CD4-positive, alpha-beta T cell (primary cell): Measurements from ENCODE around the gene PTPRK. TPM values are rescaled to one million over a fixed set of nuclear protein-coding genes. Genes with fewer than 3 reads are reported as not detected.

Experiments
- ATAC-seq: fragments of 200-7000 bp; cut with Tn5 transposase; one replicate; pipeline ENCODE4 v1.10.0; 2022; ENCODE audit warnings: mild to moderate bottlenecking; ENCODE audit not compliant: poor library complexity
- CTCF ChIA-PET: fragments of 350-600 bp; sonication (Branson Sonifier 250); formaldehyde crosslinking; loops from one replicate; lab custom pipeline; 2021; ENCODE audit warnings: antibody characterized with exemption, inconsistent platforms; lab: Charles Lee
- POLR2A ChIA-PET: fragments of 350-600 bp; sonication (Branson Sonifier 250); formaldehyde crosslinking; loops from one replicate; lab custom pipeline; 2021; ENCODE audit warnings: antibody characterized with exemption, inconsistent platforms; lab: Charles Lee
- DNase-seq, 14 experiments: peaks; one replicate each; pipeline ENCODE4 v3.0.0-alpha.2; 2013 to 2020; ENCODE audit warnings: mixed read lengths in 2 of 14
- H3K27ac ChIP-seq, 2 donors: one replicate each; pipeline versions ENCODE4 v1.5.1 to v1.7.0; 2013; ENCODE audit warnings: low read length in 2 of 2, low read depth in 1 of 2, mild to moderate bottlenecking in 1 of 2
- H3K27me3 ChIP-seq, 2 experiments: 1 replicate in 1 of 2; 2 replicates in 1 of 2; pipeline versions ENCODE4 v1.6.1 to v1.7.0; 2013; ENCODE audit warnings: low read length in 2 of 2, control low read depth in 1 of 2, mild to moderate bottlenecking in 1 of 2, moderate library complexity in 1 of 2; ENCODE audit not compliant: insufficient read depth in 2 of 2, control insufficient read depth in 1 of 2
- H3K36me3 ChIP-seq: one replicate; pipeline ENCODE4 v1.6.1; 2013; ENCODE audit warnings: low read length, control low read depth; ENCODE audit not compliant: insufficient read depth
- H3K4me1 ChIP-seq: one replicate; pipeline ENCODE4 v1.6.1; 2013; ENCODE audit warnings: low read length, control low read depth; ENCODE audit not compliant: insufficient read depth
- H3K4me3 ChIP-seq: one replicate; pipeline ENCODE4 v1.5.1; 2013; ENCODE audit warnings: mild to moderate bottlenecking, low read length, moderate library complexity
- H3K9me3 ChIP-seq, 2 experiments: 1 replicate in 1 of 2; 2 replicates in 1 of 2; pipeline versions ENCODE4 v1.6.1 to v1.7.0; 2013; ENCODE audit warnings: low read length in 2 of 2, mild to moderate bottlenecking in 2 of 2, control low read depth in 1 of 2, moderate library complexity in 1 of 2; ENCODE audit not compliant: control insufficient read depth in 1 of 2, insufficient read depth in 1 of 2
- H3K27ac Mint-ChIP-seq: one replicate; pipeline ENCODE4 v1.8.0; 2020; ENCODE audit warnings: mixed read lengths
- H3K27me3 Mint-ChIP-seq: one replicate; pipeline ENCODE4 v1.8.0; 2021; ENCODE audit warnings: mixed read lengths
- H3K36me3 Mint-ChIP-seq: one replicate; pipeline ENCODE4 v1.8.0; 2021; ENCODE audit warnings: low read depth, mixed read lengths
- H3K4me1 Mint-ChIP-seq: one replicate; pipeline ENCODE4 v1.8.0; 2021; ENCODE audit warnings: low read depth, mixed read lengths
- H3K4me3 Mint-ChIP-seq: one replicate; pipeline ENCODE4 v1.8.0; 2020; ENCODE audit warnings: mild to moderate bottlenecking, mixed read lengths
- H3K9me3 Mint-ChIP-seq: one replicate; pipeline ENCODE4 v1.8.0; 2020; ENCODE audit warnings: mixed read lengths
- intact Hi-C, 2 experiments: fragments of 100-400 bp; cut with DNase I in 1 of 2; cut with micrococcal nuclease in 1 of 2; formaldehyde crosslinking; loops; one replicate each; pipeline versions ENCODE4 v1.15.1 to v1.9.0; 2023 to 2025; cut with DNase I, micrococcal nuclease
- total RNA-seq, 174 experiments: library from RNA in 2 of 174; stranded (reverse) in 2 of 174; gene quantifications; one replicate each; pipeline ENCODE4 v1.2.3 and lab custom pipeline; 2021 to 2026
- TF ChIP-seq, protein P1 (sequence below): fragments of 200-600 bp; IDR thresholded peaks from one replicate; pipeline ENCODE4 v1.8.0; 2022; ENCODE audit warnings: antibody characterized with exemption, mild to moderate bottlenecking

Gene PTPRK
- total RNA-seq, 2 experiments from 2014 or later = 8.4 to 10.3 TPM

GRCh38 chr6:128368213-128368944 is 152.0 kb downstream of the PTPRK start:
- no peaks in the 10 kb centered on the region for H3K4me1 ChIP-seq
- H3K27ac ChIP-seq = no peak overlapping the region
- Mint-ChIP-seq H3K27me3 (no peaks in the 10 kb centered on the region), H3K36me3 (no peaks in the 10 kb centered on the region), H3K27ac (no peak overlapping the region), H3K9me3 (no peaks in the 10 kb centered on the region), H3K4me3 (no peak overlapping the region), H3K4me1 (no peaks in the 10 kb centered on the region)
- ChIA-PET POLR2A (no interaction called here), CTCF (no interaction called here)
- no peak for DNase-seq
- no peaks in the 10 kb centered on the region for H3K9me3 ChIP-seq
- H3K27me3 ChIP-seq = no peaks in the 10 kb centered on the region
- no peak overlapping the region for H3K4me3 ChIP-seq
- intact Hi-C loops = loop anchor here in 1 of 2 experiments (10.0 kb wide), 1 partner anchor 996 kb away; no protein-coding TSS in a partner anchor
- H3K36me3 ChIP-seq = no peaks in the 10 kb centered on the region
- TF ChIP-seq, protein P1, sequence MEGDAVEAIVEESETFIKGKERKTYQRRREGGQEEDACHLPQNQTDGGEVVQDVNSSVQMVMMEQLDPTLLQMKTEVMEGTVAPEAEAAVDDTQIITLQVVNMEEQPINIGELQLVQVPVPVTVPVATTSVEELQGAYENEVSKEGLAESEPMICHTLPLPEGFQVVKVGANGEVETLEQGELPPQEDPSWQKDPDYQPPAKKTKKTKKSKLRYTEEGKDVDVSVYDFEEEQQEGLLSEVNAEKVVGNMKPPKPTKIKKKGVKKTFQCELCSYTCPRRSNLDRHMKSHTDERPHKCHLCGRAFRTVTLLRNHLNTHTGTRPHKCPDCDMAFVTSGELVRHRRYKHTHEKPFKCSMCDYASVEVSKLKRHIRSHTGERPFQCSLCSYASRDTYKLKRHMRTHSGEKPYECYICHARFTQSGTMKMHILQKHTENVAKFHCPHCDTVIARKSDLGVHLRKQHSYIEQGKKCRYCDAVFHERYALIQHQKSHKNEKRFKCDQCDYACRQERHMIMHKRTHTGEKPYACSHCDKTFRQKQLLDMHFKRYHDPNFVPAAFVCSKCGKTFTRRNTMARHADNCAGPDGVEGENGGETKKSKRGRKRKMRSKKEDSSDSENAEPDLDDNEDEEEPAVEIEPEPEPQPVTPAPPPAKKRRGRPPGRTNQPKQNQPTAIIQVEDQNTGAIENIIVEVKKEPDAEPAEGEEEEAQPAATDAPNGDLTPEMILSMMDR = no peak
- no peak for ATAC-seq

GRCh38 chr6:128367437-128367836 is 153.0 kb downstream of the PTPRK start:
- Histone ChIP-seq H3K4me3 (no peak overlapping the region), H3K9me3 (no peaks in the 10 kb centered on the region), H3K4me1 (no peaks in the 10 kb centered on the region), H3K27me3 (no peaks in the 10 kb centered on the region), H3K27ac (no peak overlapping the region), H3K36me3 (no peaks in the 10 kb centered on the region)
- Mint-ChIP-seq H3K27ac (no peak overlapping the region), H3K27me3 (no peaks in the 10 kb centered on the region), H3K36me3 (no peaks in the 10 kb centered on the region), H3K4me3 (no peak overlapping the region), H3K4me1 (no peaks in the 10 kb centered on the region), H3K9me3 (no peaks in the 10 kb centered on the region)
- no peak for ATAC-seq
- ChIA-PET CTCF (no interaction called here), POLR2A (no interaction called here)
- TF ChIP-seq, protein P1 = no peak
- no peak for DNase-seq
- intact Hi-C loops = loop anchor here in 1 of 2 experiments (10.0 kb wide), 1 partner anchor 997 kb away; no protein-coding TSS in a partner anchor

DNA sequence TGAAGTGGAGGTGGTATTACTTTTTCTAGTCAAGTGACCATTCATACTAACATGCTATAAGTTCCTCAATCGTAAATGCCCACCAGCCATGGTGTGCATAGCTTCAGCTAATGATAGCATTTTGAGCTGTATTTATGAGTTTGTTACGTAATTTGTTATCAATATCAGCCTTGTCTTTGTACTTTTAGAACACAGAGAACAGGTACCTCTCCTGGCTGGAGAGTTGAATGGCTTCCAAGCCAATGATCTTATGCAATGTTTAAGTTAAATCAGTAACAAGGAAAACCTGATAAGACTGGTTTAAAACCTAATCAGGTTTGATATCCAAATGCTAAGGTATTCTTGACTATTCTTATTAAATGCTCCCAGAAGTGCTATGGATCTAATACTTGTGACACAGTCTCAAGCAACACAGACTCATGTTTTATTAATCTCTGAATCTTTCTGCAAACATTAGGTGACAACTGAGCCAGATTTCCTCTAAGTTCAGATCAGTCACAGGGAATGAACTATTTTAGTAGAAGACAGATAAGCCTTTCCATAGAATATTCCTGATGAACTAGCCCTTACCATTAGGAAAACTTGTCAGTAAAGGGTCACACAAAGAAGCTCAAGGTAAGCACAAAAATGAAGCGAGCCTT is 154.8 kb downstream of the PTPRK start:
- ATAC-seq = no peak
- Histone ChIP-seq H3K27ac (no peak overlapping the region), H3K9me3 (no peaks in the 10 kb centered on the region), H3K4me1 (no peaks in the 10 kb centered on the region), H3K27me3 (no peaks in the 10 kb centered on the region), H3K36me3 (no peaks in the 10 kb centered on the region), H3K4me3 (no peak overlapping the region)
- ChIA-PET CTCF (no interaction called here), POLR2A (no interaction called here)
- no peak for DNase-seq
- H3K27ac Mint-ChIP-seq = no peak overlapping the region
- TF ChIP-seq, protein P1 = no peak
- intact Hi-C loops = loop anchor here in 1 of 2 experiments (10.0 kb wide), 1 partner anchor 999 kb away; no protein-coding TSS in a partner anchor
- no peaks in the 10 kb centered on the region for H3K36me3 Mint-ChIP-seq
- no peaks in the 10 kb centered on the region for H3K4me1 Mint-ChIP-seq
- no peaks in the 10 kb centered on the region for H3K9me3 Mint-ChIP-seq
- no peaks in the 10 kb centered on the region for H3K27me3 Mint-ChIP-seq
- no peak overlapping the region for H3K4me3 Mint-ChIP-seq
